HL-60 (cell line): ENCODE data around the gene LRRC17.

ENCODE experiments used
- DNase-seq, 2 experiments: peaks; one replicate each; pipeline ENCODE4 v3.0.0-alpha.2; 2010 to 2020; ENCODE audit warnings: low read depth in 1 of 2, low spot score in 1 of 2
- H3K27ac ChIP-seq: fragments of 250-450 bp; sonication (Bioruptor Pico); replicated peaks from 2 replicates; pipeline ENCODE4 v1.5.1; 2020; ENCODE audit warnings: mild to moderate bottlenecking, moderate library complexity
- H3K27me3 ChIP-seq: fragments of 250-450 bp; sonication (Bioruptor Pico); 2 replicates; pipeline ENCODE4 v1.5.1; 2021; ENCODE audit warnings: mild to moderate bottlenecking, moderate library complexity; ENCODE audit not compliant: insufficient read depth, poor library complexity, severe bottlenecking
- H3K4me3 ChIP-seq: replicated peaks from 2 replicates; pipeline ENCODE4 v1.5.1; 2011; ENCODE audit warnings: mild to moderate bottlenecking, control low read depth, low read length; ENCODE audit not compliant: insufficient read depth
- GABPA ChIP-seq: IDR thresholded peaks from 2 replicates; pipeline ENCODE4 v1.6.1; 2012; ENCODE audit warnings: low read depth
- POLR2AphosphoS5 ChIP-seq: IDR thresholded peaks from 2 replicates; pipeline ENCODE4 v1.6.1; 2012; ENCODE audit warnings: low read depth
- SPI1 ChIP-seq: IDR thresholded peaks from 2 replicates; pipeline ENCODE4 v1.6.1; 2012; ENCODE audit warnings: low read depth, mild to moderate bottlenecking, borderline replicate concordance
- TF ChIP-seq, protein P1 (sequence below): IDR thresholded peaks from 2 replicates; pipeline ENCODE4 v1.6.1; 2012; ENCODE audit warnings: low read depth; ENCODE audit not compliant: insufficient replicate concordance
- TF ChIP-seq, protein P2 (sequence below): IDR thresholded peaks from one replicate; pipeline ENCODE4 v1.5.1; 2011; ENCODE audit warnings: low read length, control low read depth, inconsistent platforms; ENCODE audit not compliant: insufficient read depth

LRRC17 gene

DNA sequence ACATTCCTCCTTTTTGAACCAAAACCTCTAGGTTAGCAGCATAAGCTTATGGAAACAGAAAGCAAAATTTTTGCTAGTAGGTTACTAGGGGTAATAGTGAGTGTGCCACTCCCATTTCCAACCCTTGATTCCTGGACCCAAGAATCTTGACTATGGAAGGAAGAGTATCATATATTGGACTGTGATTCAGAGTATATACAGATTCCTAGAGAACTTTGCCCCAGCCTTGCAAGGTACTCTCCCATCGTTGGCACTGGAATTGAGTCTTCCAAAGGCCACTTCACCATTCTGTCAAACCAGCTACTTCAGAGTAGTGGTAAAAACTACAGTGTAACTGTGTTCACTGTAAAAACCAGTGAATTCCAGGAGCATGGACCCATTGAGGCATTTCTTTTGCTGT is 69.4 kb downstream of the LRRC17 start:
- Histone ChIP-seq H3K27me3 (no peaks in the 10 kb centered on the region), H3K27ac (no peak overlapping the region), H3K4me3 (no peak overlapping the region)
- DNase-seq: no peak
- TF ChIP-seq, protein P1, sequence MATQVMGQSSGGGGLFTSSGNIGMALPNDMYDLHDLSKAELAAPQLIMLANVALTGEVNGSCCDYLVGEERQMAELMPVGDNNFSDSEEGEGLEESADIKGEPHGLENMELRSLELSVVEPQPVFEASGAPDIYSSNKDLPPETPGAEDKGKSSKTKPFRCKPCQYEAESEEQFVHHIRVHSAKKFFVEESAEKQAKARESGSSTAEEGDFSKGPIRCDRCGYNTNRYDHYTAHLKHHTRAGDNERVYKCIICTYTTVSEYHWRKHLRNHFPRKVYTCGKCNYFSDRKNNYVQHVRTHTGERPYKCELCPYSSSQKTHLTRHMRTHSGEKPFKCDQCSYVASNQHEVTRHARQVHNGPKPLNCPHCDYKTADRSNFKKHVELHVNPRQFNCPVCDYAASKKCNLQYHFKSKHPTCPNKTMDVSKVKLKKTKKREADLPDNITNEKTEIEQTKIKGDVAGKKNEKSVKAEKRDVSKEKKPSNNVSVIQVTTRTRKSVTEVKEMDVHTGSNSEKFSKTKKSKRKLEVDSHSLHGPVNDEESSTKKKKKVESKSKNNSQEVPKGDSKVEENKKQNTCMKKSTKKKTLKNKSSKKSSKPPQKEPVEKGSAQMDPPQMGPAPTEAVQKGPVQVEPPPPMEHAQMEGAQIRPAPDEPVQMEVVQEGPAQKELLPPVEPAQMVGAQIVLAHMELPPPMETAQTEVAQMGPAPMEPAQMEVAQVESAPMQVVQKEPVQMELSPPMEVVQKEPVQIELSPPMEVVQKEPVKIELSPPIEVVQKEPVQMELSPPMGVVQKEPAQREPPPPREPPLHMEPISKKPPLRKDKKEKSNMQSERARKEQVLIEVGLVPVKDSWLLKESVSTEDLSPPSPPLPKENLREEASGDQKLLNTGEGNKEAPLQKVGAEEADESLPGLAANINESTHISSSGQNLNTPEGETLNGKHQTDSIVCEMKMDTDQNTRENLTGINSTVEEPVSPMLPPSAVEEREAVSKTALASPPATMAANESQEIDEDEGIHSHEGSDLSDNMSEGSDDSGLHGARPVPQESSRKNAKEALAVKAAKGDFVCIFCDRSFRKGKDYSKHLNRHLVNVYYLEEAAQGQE: no peak
- TF ChIP-seq SPI1 (no peak), POLR2AphosphoS5 (no peak), GABPA (no peak)
- TF ChIP-seq, protein P2, sequence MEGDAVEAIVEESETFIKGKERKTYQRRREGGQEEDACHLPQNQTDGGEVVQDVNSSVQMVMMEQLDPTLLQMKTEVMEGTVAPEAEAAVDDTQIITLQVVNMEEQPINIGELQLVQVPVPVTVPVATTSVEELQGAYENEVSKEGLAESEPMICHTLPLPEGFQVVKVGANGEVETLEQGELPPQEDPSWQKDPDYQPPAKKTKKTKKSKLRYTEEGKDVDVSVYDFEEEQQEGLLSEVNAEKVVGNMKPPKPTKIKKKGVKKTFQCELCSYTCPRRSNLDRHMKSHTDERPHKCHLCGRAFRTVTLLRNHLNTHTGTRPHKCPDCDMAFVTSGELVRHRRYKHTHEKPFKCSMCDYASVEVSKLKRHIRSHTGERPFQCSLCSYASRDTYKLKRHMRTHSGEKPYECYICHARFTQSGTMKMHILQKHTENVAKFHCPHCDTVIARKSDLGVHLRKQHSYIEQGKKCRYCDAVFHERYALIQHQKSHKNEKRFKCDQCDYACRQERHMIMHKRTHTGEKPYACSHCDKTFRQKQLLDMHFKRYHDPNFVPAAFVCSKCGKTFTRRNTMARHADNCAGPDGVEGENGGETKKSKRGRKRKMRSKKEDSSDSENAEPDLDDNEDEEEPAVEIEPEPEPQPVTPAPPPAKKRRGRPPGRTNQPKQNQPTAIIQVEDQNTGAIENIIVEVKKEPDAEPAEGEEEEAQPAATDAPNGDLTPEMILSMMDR: no peak

DNA sequence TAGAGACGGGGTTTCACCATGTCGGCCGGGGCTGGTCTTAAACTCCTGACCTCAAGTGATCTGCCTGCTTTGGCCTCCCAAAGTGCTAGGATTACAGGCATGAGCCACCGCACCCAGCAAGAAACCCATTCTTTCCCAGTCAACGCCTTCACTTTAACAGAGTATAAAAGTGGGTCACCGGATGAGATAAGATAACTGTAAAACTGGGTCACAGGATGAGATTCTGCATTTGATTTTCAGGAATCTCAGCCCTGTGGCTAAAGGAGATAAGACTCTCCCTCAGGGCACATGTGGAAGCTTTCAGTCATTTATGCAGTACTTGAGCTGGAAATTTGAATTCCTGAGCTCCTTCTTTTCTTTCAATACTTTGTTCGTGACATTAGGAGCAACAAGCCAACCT is 70.8 kb downstream of the LRRC17 start:
- no peak overlapping the region for H3K27ac ChIP-seq
- TF ChIP-seq, protein P1: no peak
- TF ChIP-seq, protein P2: no peak
- TF ChIP-seq GABPA (no peak), SPI1 (no peak), POLR2AphosphoS5 (no peak)
- no peak overlapping the region for H3K4me3 ChIP-seq
- H3K27me3 ChIP-seq: no peaks in the 10 kb centered on the region
- no peak for DNase-seq

DNA sequence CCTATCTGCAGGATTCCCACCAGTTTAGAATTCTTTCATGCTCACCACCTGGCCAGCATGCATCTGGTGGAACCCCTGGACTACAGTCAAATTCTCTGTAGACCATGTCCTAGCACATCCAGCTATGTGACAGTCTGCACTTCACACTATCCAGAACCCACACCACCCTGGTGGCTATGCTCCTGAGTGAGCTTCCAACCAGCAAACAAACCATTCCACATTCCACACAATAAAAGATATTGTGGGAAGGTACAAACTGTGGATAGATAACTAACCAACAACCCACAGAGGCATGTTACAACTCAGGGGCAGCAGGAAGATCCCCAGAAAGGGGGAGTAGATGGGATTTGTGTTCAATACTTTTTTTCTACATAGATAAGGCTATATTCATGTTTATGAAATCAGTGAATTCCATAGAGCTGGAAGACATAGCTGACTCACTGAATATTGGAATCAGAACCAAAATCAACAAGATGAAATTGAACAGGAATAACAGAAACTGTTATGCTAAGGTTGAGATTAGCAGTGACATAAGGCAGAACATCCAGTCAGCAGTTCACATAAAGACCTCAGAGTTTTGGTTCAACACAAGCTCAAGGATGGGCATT is 72.5 kb downstream of the LRRC17 start:
- H3K27me3 ChIP-seq: no peaks in the 10 kb centered on the region
- TF ChIP-seq, protein P2: no peak
- TF ChIP-seq SPI1 (no peak), GABPA (no peak), POLR2AphosphoS5 (no peak)
- TF ChIP-seq, protein P1: no peak

More for the DNA sequence above, 72.5 kb downstream of the LRRC17 start:
- Histone ChIP-seq H3K27ac (no peak overlapping the region), H3K4me3 (no peak overlapping the region)
- DNase-seq: no peak
